Measurements from ENCODE around the gene TACR1.
"Not testable (repeated sequence)": the region's sequence is repeated elsewhere in the genome, so short reads cannot be mapped to it uniquely, and the experiment has no call there.

Gene TACR1

GRCh38 chr2:75199428-75200011 is at the start of gene TACR1:
TSS of gene TACR1 (minus strand) at chr2:75199520. CDS start at chr2:75198934, 586 bp downstream.
- DNase-seq (ENCODE audit: low read depth in 2 of 2), result no peak

GRCh38 chr2:75248581-75248980 is 49.3 kb upstream of the TACR1 start:
- not testable (repeated sequence) for DNase-seq (ENCODE audit: low read depth in 2 of 2)

GRCh38 chr2:75246441-75247167 is 47.3 kb upstream of the TACR1 start:
- DNase-seq (ENCODE audit: low read depth in 2 of 2), result no peak

GRCh38 chr2:75243219-75243618 is 43.9 kb upstream of the TACR1 start:
- no peak for DNase-seq (ENCODE audit: low read depth in 2 of 2)

GRCh38 chr2:75241696-75242095 is 42.4 kb upstream of the TACR1 start:
- no peak for DNase-seq (ENCODE audit: low read depth in 2 of 2)

GRCh38 chr2:75238670-75239330 is 39.5 kb upstream of the TACR1 start:
- DNase-seq (ENCODE audit: low read depth in 2 of 2), result no peak

GRCh38 chr2:75237296-75237695 is 38.0 kb upstream of the TACR1 start:
- DNase-seq (ENCODE audit: low read depth in 2 of 2), result no peak

GRCh38 chr2:75233965-75234364 is 34.6 kb upstream of the TACR1 start:
- no peak for DNase-seq (ENCODE audit: low read depth in 2 of 2)

GRCh38 chr2:75226617-75227016 is 27.3 kb upstream of the TACR1 start:
- DNase-seq (ENCODE audit: low read depth in 2 of 2), result no peak

- no peak for DNase-seq (ENCODE audit: low read depth in 2 of 2)
Observed at GRCh38 chr2:75226099-75226498, 26.8 kb upstream of the TACR1 start.

- DNase-seq (ENCODE audit: low read depth in 2 of 2), result no peak
Observed at GRCh38 chr2:75224636-75225094, 25.3 kb upstream of the TACR1 start.

- DNase-seq (ENCODE audit: low read depth in 2 of 2), result no peak
Observed at GRCh38 chr2:75222527-75222926, 23.2 kb upstream of the TACR1 start.

- no peak for DNase-seq (ENCODE audit: low read depth in 2 of 2)
Observed at GRCh38 chr2:75221862-75222261, 22.5 kb upstream of the TACR1 start.

GRCh38 chr2:75219213-75219612 is 19.9 kb upstream of the TACR1 start:
- not testable (repeated sequence) for DNase-seq (ENCODE audit: low read depth in 2 of 2)

GRCh38 chr2:75211266-75211770 is 12.0 kb upstream of the TACR1 start:
- no peak for DNase-seq (ENCODE audit: low read depth in 2 of 2)

GRCh38 chr2:75210409-75210808 is 11.1 kb upstream of the TACR1 start:
- no peak for DNase-seq (ENCODE audit: low read depth in 2 of 2)

GRCh38 chr2:75208738-75209137 is 9.4 kb upstream of the TACR1 start:
- DNase-seq (ENCODE audit: low read depth in 2 of 2), result no peak

- no peak for DNase-seq (ENCODE audit: low read depth in 2 of 2)
Observed at GRCh38 chr2:75204833-75205232, 5.5 kb upstream of the TACR1 start.

GRCh38 chr2:75202359-75202758 is 3.0 kb upstream of the TACR1 start:
- no peak for DNase-seq (ENCODE audit: low read depth in 2 of 2)

GRCh38 chr2:75200140-75201096 is 1.1 kb upstream of the TACR1 start:
- DNase-seq (ENCODE audit: low read depth in 2 of 2), result no peak

GRCh38 chr2:75195076-75195691 is 4.1 kb downstream of the TACR1 start:
- no peak for DNase-seq (ENCODE audit: low read depth in 2 of 2)

All from stimulated activated CD8-positive, alpha-beta memory T cell treated with anti-CD3 and anti-CD28 coated beads, Interleukin-7, amount 100 ng/mL, for 1 hour (primary cell).